ENCODE data around the gene SYNE4.

GRCh38 chr19:36003284-36003683 lies 5.3 kb downstream of the SYNE4 start:
- no peak for TF ChIP-seq CTCF (IDR thresholded peaks at IDR 0.05; ENCODE audit: poor library complexity, severe bottlenecking)
- TF ChIP-seq MXI1 (conservative IDR thresholded peaks at IDR 0.05; ENCODE audit: poor library complexity, severe bottlenecking) = no peak
- TF ChIP-seq POLR2AphosphoS5 (IDR thresholded peaks at IDR 0.05) = no peak
- TF ChIP-seq SMC3 (conservative IDR thresholded peaks at IDR 0.05; ENCODE audit: poor library complexity) = no peak
- no peak for TF ChIP-seq TAF1 (IDR thresholded peaks at IDR 0.05; ENCODE audit: low read depth)
- no peak for TF ChIP-seq EZH2 (IDR thresholded peaks at IDR 0.05; ENCODE audit: borderline replicate concordance, insufficient read depth, low read length, poor library complexity, severe bottlenecking)
- TF ChIP-seq REST (IDR thresholded peaks at IDR 0.05; ENCODE audit: borderline replicate concordance) = no peak
- no peak for TF ChIP-seq EP300 (conservative IDR thresholded peaks at IDR 0.05; ENCODE audit: poor library complexity, severe bottlenecking)
- TF ChIP-seq RAD21 (conservative IDR thresholded peaks at IDR 0.05) = no peak

Measured in neural cell (in vitro differentiated cells).